KMS-11 (cell line): Measurements from ENCODE around the gene HDAC7.

Experiments used
- H2AFZ ChIP-seq: fragments of 200-600 bp; sonication (generic); 2 replicates; pipeline ENCODE4 v1.6.1; 2016; ENCODE audit warnings: antibody characterized with exemption, mixed run types, low read depth
- H3K27ac ChIP-seq: fragments of 200-600 bp; sonication (generic); 2 replicates; pipeline ENCODE4 v1.6.1; 2016; ENCODE audit warnings: mild to moderate bottlenecking, mixed run types
- H3K27me3 ChIP-seq: fragments of 200-600 bp; sonication (generic); 2 replicates; pipeline ENCODE4 v1.6.1; 2017; ENCODE audit warnings: mild to moderate bottlenecking, low read depth, mixed run types, moderate library complexity; ENCODE audit not compliant: insufficient read depth
- H3K36me3 ChIP-seq: fragments of 200-600 bp; sonication (generic); 2 replicates; pipeline ENCODE4 v1.6.1; 2017; ENCODE audit warnings: mild to moderate bottlenecking, mixed run types; ENCODE audit not compliant: insufficient read depth
- H3K4me1 ChIP-seq: fragments of 200-600 bp; sonication (generic); 2 replicates; pipeline ENCODE4 v1.6.1; 2016; ENCODE audit warnings: mild to moderate bottlenecking, low read depth, mixed run types; ENCODE audit not compliant: poor library complexity, severe bottlenecking
- H3K4me2 ChIP-seq: fragments of 200-600 bp; sonication (generic); 2 replicates; pipeline ENCODE4 v1.7.0; 2016; ENCODE audit warnings: mild to moderate bottlenecking, mixed run types
- H3K4me3 ChIP-seq: fragments of 200-600 bp; sonication (generic); IDR thresholded peaks from 2 replicates; pipeline ENCODE4 v1.6.1; 2017; ENCODE audit warnings: low read depth, low read length, mixed read lengths; ENCODE audit not compliant: insufficient read depth
- H3K79me2 ChIP-seq: fragments of 200-600 bp; sonication (generic); 2 replicates; pipeline ENCODE4 v1.6.1; 2016; ENCODE audit warnings: low read depth, mixed run types; ENCODE audit not compliant: insufficient read depth
- H3K9ac ChIP-seq: fragments of 200-600 bp; sonication (generic); 2 replicates; pipeline ENCODE4 v1.6.1; 2016; ENCODE audit warnings: mild to moderate bottlenecking, mixed run types
- H4K20me1 ChIP-seq: fragments of 200-600 bp; sonication (generic); 2 replicates; pipeline ENCODE4 v1.6.1; 2016; ENCODE audit warnings: mild to moderate bottlenecking, mixed run types; ENCODE audit not compliant: insufficient read depth
- CTCF ChIP-seq: fragments of 200-600 bp; sonication (generic); conservative IDR thresholded peaks from 2 replicates; pipeline ENCODE4 v1.6.1; 2017; ENCODE audit warnings: low read depth, mild to moderate bottlenecking, antibody characterized with exemption, low read length, moderate library complexity, mixed read lengths

The HDAC7 gene

GRCh38 chr12:47822401-47822800 is 2.7 kb upstream of the HDAC7 start:
- TF ChIP-seq CTCF, result no peak
- H3K9ac ChIP-seq, result no peak overlapping the region
- H4K20me1 ChIP-seq, result no peaks in the 10 kb centered on the region
- H2AFZ ChIP-seq, result no peak overlapping the region
- H3K27me3 ChIP-seq, result no peaks in the 10 kb centered on the region
- no peak overlapping the region for H3K4me2 ChIP-seq
- H3K36me3 ChIP-seq, result no peaks in the 10 kb centered on the region
- H3K4me1 ChIP-seq, result peaks cover 79% of the 10 kb centered on the region
- H3K79me2 ChIP-seq, result peaks cover 31% of the 10 kb centered on the region
- H3K27ac ChIP-seq, result no peak overlapping the region
- no peak overlapping the region for H3K4me3 ChIP-seq

- H2AFZ ChIP-seq, result no peak overlapping the region
- H3K4me2 ChIP-seq, result peak overlapping the region; percentile 98; the same call in 1 of the 2 replicates
- H3K36me3 ChIP-seq, result no peaks in the 10 kb centered on the region
- H3K4me1 ChIP-seq, result peaks cover 79% of the 10 kb centered on the region
- H4K20me1 ChIP-seq, result no peaks in the 10 kb centered on the region
- no peak overlapping the region for H3K4me3 ChIP-seq
- no peak for TF ChIP-seq CTCF
- H3K27ac ChIP-seq, result no peak overlapping the region
- peaks cover 42% of the 10 kb centered on the region for H3K79me2 ChIP-seq
- no peaks in the 10 kb centered on the region for H3K27me3 ChIP-seq
- no peak overlapping the region for H3K9ac ChIP-seq
These were observed 1.6 kb upstream of the HDAC7 start for GRCh38 chr12:47821346-47821706.

GRCh38 chr12:47820631-47821345 is 1.1 kb upstream of the HDAC7 start:
- Histone ChIP-seq H2AFZ (peak overlapping the region; percentile 51; the same call in 1 of the 2 replicates), H4K20me1 (no peaks in the 10 kb centered on the region), H3K79me2 (peaks cover 47% of the 10 kb centered on the region), H3K9ac (peak overlapping the region; percentile 95), H3K4me1 (peaks cover 79% of the 10 kb centered on the region), H3K27me3 (no peaks in the 10 kb centered on the region), H3K4me3 (no peak overlapping the region), H3K36me3 (no peaks in the 10 kb centered on the region), H3K27ac (peak overlapping the region; percentile 89), H3K4me2 (peak overlapping the region; percentile 98)
- TF ChIP-seq CTCF, result no peak

GRCh38 chr12:47819138-47819895 is 386 bp downstream of the HDAC7 start:
- Histone ChIP-seq H3K4me1 (peaks cover 79% of the 10 kb centered on the region), H3K79me2 (peaks cover 62% of the 10 kb centered on the region), H3K27ac (peak overlapping the region; percentile 89), H3K4me2 (peak overlapping the region; percentile 99), H3K4me3 (no peak overlapping the region), H3K27me3 (no peaks in the 10 kb centered on the region), H3K36me3 (no peaks in the 10 kb centered on the region; the same call in 1 of the 2 replicates), H4K20me1 (no peaks in the 10 kb centered on the region), H3K9ac (peak overlapping the region; percentile 95; the same call in 1 of the 2 replicates), H2AFZ (no peak overlapping the region)
- TF ChIP-seq CTCF, result no peak
